Endodermal cell (in vitro differentiated cells): ENCODE results near the gene DYNLL1. TPM values are rescaled to one million over a fixed set of nuclear protein-coding genes. Genes with fewer than 3 reads are reported as not detected.
A peak's percentile ranks its signal among the peaks of the same experiment; 100 is the strongest.

Experiments used
- DNase-seq: peaks from one replicate; pipeline ENCODE4 v3.0.0-alpha.2; 2017
- H3K27ac ChIP-seq: 2 replicates; pipeline ENCODE4 v1.5.1; 2013; ENCODE audit warnings: mild to moderate bottlenecking, low read depth, low read length, moderate library complexity
- H3K27me3 ChIP-seq: 2 replicates; pipeline ENCODE4 v1.6.1; 2013; ENCODE audit warnings: mild to moderate bottlenecking, low read length, moderate library complexity; ENCODE audit not compliant: insufficient read depth, control insufficient read depth, poor library complexity, severe bottlenecking
- H3K36me3 ChIP-seq: 2 replicates; pipeline ENCODE4 v1.7.0; 2013; ENCODE audit warnings: mild to moderate bottlenecking, low read length, moderate library complexity; ENCODE audit not compliant: control insufficient read depth, insufficient read depth
- H3K4me1 ChIP-seq: one replicate; pipeline ENCODE4 v1.7.0; 2013; ENCODE audit warnings: low read length; ENCODE audit not compliant: control insufficient read depth, insufficient read depth
- H3K4me3 ChIP-seq: 2 replicates; pipeline ENCODE4 v1.5.1; 2013; ENCODE audit warnings: mild to moderate bottlenecking, low read length, moderate library complexity
- H3K9ac ChIP-seq: 2 replicates; pipeline ENCODE4 v1.6.1; 2013; ENCODE audit warnings: mild to moderate bottlenecking, low read length, moderate library complexity; ENCODE audit not compliant: poor library complexity, severe bottlenecking; ENCODE audit errors: extremely low read depth
- H3K9me3 ChIP-seq: 2 replicates; pipeline ENCODE4 v1.6.1; 2013; ENCODE audit warnings: mild to moderate bottlenecking, low read length, moderate library complexity; ENCODE audit not compliant: control insufficient read depth
- H3K27ac Mint-ChIP-seq: 2 replicates; pipeline ENCODE4 v1.8.0; 2020; ENCODE audit warnings: mixed read lengths
- H3K27me3 Mint-ChIP-seq: 2 replicates; pipeline ENCODE4 v1.8.0; 2021; ENCODE audit warnings: mild to moderate bottlenecking, mixed read lengths; ENCODE audit not compliant: insufficient read depth
- H3K36me3 Mint-ChIP-seq: 2 replicates; pipeline ENCODE4 v1.8.0; 2020; ENCODE audit warnings: low read depth, mixed read lengths
- H3K4me1 Mint-ChIP-seq: 2 replicates; pipeline ENCODE4 v1.8.0; 2020; ENCODE audit warnings: mixed read lengths
- H3K4me3 Mint-ChIP-seq: 2 replicates; pipeline ENCODE4 v1.8.0; 2020; ENCODE audit warnings: mild to moderate bottlenecking, moderate library complexity, mixed read lengths
- H3K9me3 Mint-ChIP-seq: 2 replicates; pipeline ENCODE4 v1.8.0; 2020; ENCODE audit warnings: mild to moderate bottlenecking, mixed read lengths
- WGBS, 2 experiments: methylation state at CpG; one replicate each; pipeline versions ENCODE4 v1.1.5 to v1.1.7; 2013; ENCODE audit warnings: missing lambda C conversion rate in 2 of 2, mixed read lengths in 1 of 2; ENCODE audit not compliant: insufficient coverage in 1 of 2, insufficient read length in 1 of 2; 5-methylcytosine and 5-hydroxymethylcytosine counted together
- total RNA-seq, 2 donors: library from RNA; stranded (reverse); fragmentation: NEBNext Ultra II Directional in 1 of 2; extraction: Animal tissue kit (Norgen Biotek cat#: 25700) in 1 of 2; gene quantifications; 2 replicates in 1 of 2; 3 replicates in 1 of 2; pipeline ENCODE4 v1.2.1, GENCODE V29; 2021
- TF ChIP-seq, protein P1 (sequence below): fragments of 200-600 bp; sonication (generic); conservative IDR thresholded peaks from 2 replicates; pipeline ENCODE4 v1.5.0; 2021; ENCODE audit warnings: antibody characterized with exemption, mild to moderate bottlenecking

DYNLL1 gene
- total RNA-seq, 2 donors from 2014 or later: 326 to 424 TPM

DNA sequence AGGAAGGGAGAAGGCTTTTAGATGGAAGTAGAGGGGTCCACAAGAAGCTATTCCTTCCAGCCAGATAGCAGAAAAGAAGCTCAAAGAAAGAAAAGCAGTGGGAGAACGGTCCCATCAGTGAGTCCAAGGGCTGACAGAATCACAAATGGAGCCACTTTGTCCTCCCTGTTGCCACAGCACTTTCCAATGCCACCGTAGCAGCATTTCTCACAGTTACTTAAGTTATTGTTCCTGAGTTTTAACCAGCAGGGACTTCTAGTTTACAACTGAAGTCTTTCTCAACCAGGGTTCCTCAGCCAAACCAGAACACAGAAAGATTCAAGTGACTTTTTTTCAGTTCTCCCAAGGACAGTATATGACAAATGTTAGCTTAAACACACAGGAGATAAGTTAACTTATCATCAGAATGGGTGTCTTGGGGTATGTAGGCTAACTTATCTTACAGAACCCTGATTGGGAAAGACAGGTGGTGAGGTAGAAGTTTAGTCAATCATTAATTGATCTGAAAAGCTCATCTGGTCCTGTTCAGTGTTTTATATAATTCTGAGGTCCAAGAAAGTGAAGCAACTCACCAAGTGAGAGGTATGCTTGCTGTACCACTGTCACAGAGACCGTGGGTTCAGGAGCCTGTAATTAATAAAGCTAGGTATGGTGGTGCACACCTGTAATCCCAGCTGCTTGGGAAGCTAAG, 42.7 kb upstream of the DYNLL1 start:
- no peaks in the 10 kb centered on the region for H3K9me3 ChIP-seq
- TF ChIP-seq, protein P1, sequence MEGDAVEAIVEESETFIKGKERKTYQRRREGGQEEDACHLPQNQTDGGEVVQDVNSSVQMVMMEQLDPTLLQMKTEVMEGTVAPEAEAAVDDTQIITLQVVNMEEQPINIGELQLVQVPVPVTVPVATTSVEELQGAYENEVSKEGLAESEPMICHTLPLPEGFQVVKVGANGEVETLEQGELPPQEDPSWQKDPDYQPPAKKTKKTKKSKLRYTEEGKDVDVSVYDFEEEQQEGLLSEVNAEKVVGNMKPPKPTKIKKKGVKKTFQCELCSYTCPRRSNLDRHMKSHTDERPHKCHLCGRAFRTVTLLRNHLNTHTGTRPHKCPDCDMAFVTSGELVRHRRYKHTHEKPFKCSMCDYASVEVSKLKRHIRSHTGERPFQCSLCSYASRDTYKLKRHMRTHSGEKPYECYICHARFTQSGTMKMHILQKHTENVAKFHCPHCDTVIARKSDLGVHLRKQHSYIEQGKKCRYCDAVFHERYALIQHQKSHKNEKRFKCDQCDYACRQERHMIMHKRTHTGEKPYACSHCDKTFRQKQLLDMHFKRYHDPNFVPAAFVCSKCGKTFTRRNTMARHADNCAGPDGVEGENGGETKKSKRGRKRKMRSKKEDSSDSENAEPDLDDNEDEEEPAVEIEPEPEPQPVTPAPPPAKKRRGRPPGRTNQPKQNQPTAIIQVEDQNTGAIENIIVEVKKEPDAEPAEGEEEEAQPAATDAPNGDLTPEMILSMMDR: no peak
- no peak for DNase-seq
- no peaks in the 10 kb centered on the region for H3K27me3 Mint-ChIP-seq
- peak overlapping the region; percentile 48 for H3K27ac Mint-ChIP-seq
- H3K9ac ChIP-seq: no peak overlapping the region
- no peaks in the 10 kb centered on the region for H3K9me3 Mint-ChIP-seq
- WGBS, 2 experiments: 86 to 88% methylated on average over 3 of the region's 3 CpGs
- peaks cover 64% of the 10 kb centered on the region for H3K36me3 Mint-ChIP-seq
- peaks cover 80% of the 10 kb centered on the region for H3K36me3 ChIP-seq
- H3K4me1 ChIP-seq: peaks cover 4% of the 10 kb centered on the region
- no peaks in the 10 kb centered on the region for H3K27me3 ChIP-seq
- H3K27ac ChIP-seq: no peak overlapping the region
- no peaks in the 10 kb centered on the region for H3K4me1 Mint-ChIP-seq
- H3K4me3 Mint-ChIP-seq: no peak overlapping the region
- peak overlapping the region; percentile 25 for H3K4me3 ChIP-seq

- H3K27ac Mint-ChIP-seq: no peak overlapping the region
Measured at GRCh38 chr12:120453977-120454376, 41.9 kb upstream of the DYNLL1 start.

DNA sequence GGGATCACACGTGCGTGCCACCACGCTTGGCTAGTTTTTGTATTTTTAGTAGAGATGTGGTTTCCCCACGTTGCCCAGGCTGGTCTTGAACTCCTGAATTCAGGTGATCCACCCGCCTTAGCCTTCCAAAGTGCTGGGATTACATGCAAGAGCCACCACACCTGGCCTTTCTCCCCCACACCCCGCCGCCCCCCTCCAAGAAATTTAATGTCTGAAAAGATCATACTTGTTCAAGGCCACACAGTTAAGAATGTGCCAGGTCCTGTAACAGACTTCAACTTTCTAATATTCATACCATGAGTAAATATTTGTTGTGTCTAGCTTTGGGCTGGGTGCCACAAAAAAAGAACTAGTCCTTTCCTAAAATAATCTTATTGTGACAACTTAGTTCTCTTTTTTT, 40.6 kb upstream of the DYNLL1 start:
- Mint-ChIP-seq H3K36me3 (peaks cover 72% of the 10 kb centered on the region), H3K4me1 (no peaks in the 10 kb centered on the region), H3K27me3 (no peaks in the 10 kb centered on the region), H3K9me3 (no peaks in the 10 kb centered on the region), H3K4me3 (no peak overlapping the region), H3K27ac (no peak overlapping the region)
- H3K9me3 ChIP-seq: no peaks in the 10 kb centered on the region
- H3K4me1 ChIP-seq: peaks cover 4% of the 10 kb centered on the region
- no peaks in the 10 kb centered on the region for H3K27me3 ChIP-seq
- no peak overlapping the region for H3K27ac ChIP-seq
- no peak overlapping the region for H3K9ac ChIP-seq
- TF ChIP-seq, protein P1: no peak
- 97 to 100% methylated on average over 1 to 7 of the region's 7 CpGs for WGBS, 2 experiments
- no peak overlapping the region for H3K4me3 ChIP-seq
- DNase-seq: no peak
- peaks cover 88% of the 10 kb centered on the region for H3K36me3 ChIP-seq

More at GRCh38 chr12:120453977-120454376, 41.9 kb upstream of the DYNLL1 start:
- Mint-ChIP-seq H3K4me1 (no peaks in the 10 kb centered on the region), H3K36me3 (peaks cover 70% of the 10 kb centered on the region), H3K4me3 (no peak overlapping the region), H3K27me3 (no peaks in the 10 kb centered on the region), H3K9me3 (no peaks in the 10 kb centered on the region)
- TF ChIP-seq, protein P1: peak; percentile 81
- no peaks in the 10 kb centered on the region for H3K27me3 ChIP-seq
- H3K4me3 ChIP-seq: no peak overlapping the region
- H3K9ac ChIP-seq: no peak overlapping the region
- no peaks in the 10 kb centered on the region for H3K9me3 ChIP-seq
- H3K4me1 ChIP-seq: peaks cover 4% of the 10 kb centered on the region
- H3K36me3 ChIP-seq: peaks cover 86% of the 10 kb centered on the region
- WGBS, 2 experiments: 71 to 100% methylated on average over 1 to 3 of the region's 4 CpGs
- DNase-seq: no peak
- H3K27ac ChIP-seq: no peak overlapping the region
